K562 (cell line): ENCODE results near the gene PEBP1. TPM values are rescaled to one million over a fixed set of nuclear protein-coding genes. Genes with fewer than 3 reads are reported as not detected.

Experiments
- CHD1 ChIP-seq: fragments of 200-600 bp; sonication (generic); IDR thresholded peaks from one replicate; pipeline ENCODE4 v1.6.1; 2012; ENCODE audit warnings: mild to moderate bottlenecking, moderate library complexity, low read length, inconsistent platforms
- ETV6 ChIP-seq, 3 experiments: fragments of 150-350 bp in 1 of 3; sonication (generic) in 1 of 3; formaldehyde crosslinking in 1 of 3; IDR thresholded peaks; 2 replicates each; pipeline versions ENCODE4 v1.6.1 to v1.8.0; 2014 to 2022; ENCODE audit warnings: borderline replicate concordance in 2 of 3, low read depth in 2 of 3, antibody characterized with exemption in 1 of 3, low read length in 1 of 3, mild to moderate bottlenecking in 1 of 3, missing genetic modification reagents in 1 of 3
- FOXJ2 ChIP-seq: fragments of 200-800 bp; sonication (Bioruptor generic); IDR thresholded peaks from 2 replicates; pipeline ENCODE4 v1.6.1; 2016; ENCODE audit warnings: missing genetic modification characterization, missing compliant biosample characterization
- FOXM1 ChIP-seq, 2 experiments: fragments of 450-650 bp in 1 of 2; sonication (generic) in 1 of 2; formaldehyde crosslinking in 1 of 2; IDR thresholded peaks; 2 replicates each; pipeline versions ENCODE4 v1.6.1 to v1.9.0; 2017 to 2022; ENCODE audit warnings: low read depth in 2 of 2, mild to moderate bottlenecking in 2 of 2, missing genetic modification reagents in 1 of 2, moderate library complexity in 1 of 2
- HLTF ChIP-seq: fragments of 450-650 bp; IDR thresholded peaks from 2 replicates; pipeline ENCODE4 v1.6.1; 2016
- MCM3 ChIP-seq: fragments of 450-650 bp; IDR thresholded peaks from 2 replicates; pipeline ENCODE4 v1.6.1; 2016
- MTF1 ChIP-seq: fragments of 250-450 bp; sonication (Bioruptor Pico); IDR thresholded peaks from 2 replicates; pipeline ENCODE4 v1.9.0; 2021; ENCODE audit warnings: moderate library complexity, mild to moderate bottlenecking, inconsistent platforms, borderline replicate concordance
- NCOA4 ChIP-seq: fragments of 450-650 bp; IDR thresholded peaks from 2 replicates; pipeline ENCODE4 v1.6.1; 2018; ENCODE audit warnings: mild to moderate bottlenecking; ENCODE audit not compliant: partially characterized antibody
- PHF8 ChIP-seq: fragments of 200-600 bp; sonication (generic); IDR thresholded peaks from 2 replicates; pipeline ENCODE4 v1.6.1; 2012; ENCODE audit warnings: mixed run types, mild to moderate bottlenecking, inconsistent platforms, low read length, moderate library complexity, borderline replicate concordance
- SMAD1 ChIP-seq: fragments of 150-350 bp; IDR thresholded peaks from 2 replicates; pipeline ENCODE4 v1.6.1; 2014; ENCODE audit warnings: low read length, low read depth; ENCODE audit not compliant: partially characterized antibody
- SMC3 ChIP-seq: conservative IDR thresholded peaks from 2 replicates; pipeline ENCODE4 v1.6.1; 2011; ENCODE audit warnings: low read depth, low read length, improper control_type of control experiment; ENCODE audit not compliant: insufficient read depth
- TEAD1 ChIP-seq, 2 experiments: fragments of 450-650 bp in 1 of 2; sonication (generic) in 1 of 2; formaldehyde crosslinking; IDR thresholded peaks; 2 replicates each; pipeline versions ENCODE4 v1.4.0 to v1.8.0; 2020 to 2022; ENCODE audit warnings: mild to moderate bottlenecking in 2 of 2, missing genetic modification reagents in 1 of 2
- ZNF143 ChIP-seq: sonication (generic); formaldehyde crosslinking; IDR thresholded peaks from 2 replicates; pipeline ENCODE4 v1.9.0; 2022; ENCODE audit warnings: mild to moderate bottlenecking, missing genetic modification reagents
- polyA plus RNA-seq, 8 experiments: library from polyadenylated mRNA; depleted of rRNA in 4 of 8; stranded (reverse) in 5 of 8; unstranded in 3 of 8; fragments of >200 nt; fragmentation: Nextera tagmentation in 2 of 8; fragmentation: Illumina TruSeq in 1 of 8; extraction: Ambion mirVana in 2 of 8; extraction: Trizol in 1 of 8; gene quantifications; 2 replicates each; pipeline versions ENCODE4 v1.2.1 to v1.2.3, GENCODE V29; 2011 to 2014; ENCODE audit warnings: inconsistent platforms in 1 of 8, missing spikeins in 1 of 8
- total RNA-seq, 7 experiments: library from RNA; depleted of rRNA in 6 of 7; stranded (reverse); fragments of >200 nt in 6 of 7; fragmentation: Illumina TruSeq in 2 of 7; extraction: Trizol in 2 of 7; gene quantifications; 2 replicates each; pipeline versions ENCODE4 v1.2.1 to v1.2.3, GENCODE V29; 2011 to 2021; ENCODE audit warnings: low replicate concordance in 1 of 7
- TF ChIP-seq, protein P1 (sequence below): fragments of 450-650 bp; IDR thresholded peaks from 2 replicates; pipeline ENCODE4 v1.6.1; 2014; ENCODE audit warnings: low read depth, mild to moderate bottlenecking, moderate library complexity, borderline replicate concordance
- TF ChIP-seq, protein P2 (sequence below): conservative IDR thresholded peaks from 2 replicates; pipeline ENCODE4 v1.6.1; 2011; ENCODE audit warnings: low read depth, mild to moderate bottlenecking, low read length; ENCODE audit not compliant: control insufficient read depth
- TF ChIP-seq, protein P3 (sequence below): IDR thresholded peaks from 3 replicates; pipeline ENCODE4 v1.6.1; 2011; ENCODE audit warnings: borderline replicate concordance, mild to moderate bottlenecking, moderate library complexity; ENCODE audit not compliant: insufficient read length; ENCODE audit errors: extremely low read depth
- TF ChIP-seq, protein P4 (sequence below): fragments of 450-650 bp; IDR thresholded peaks from 2 replicates; pipeline ENCODE4 v1.6.1; 2016; ENCODE audit warnings: missing biosample characterization, missing genetic modification characterization

Gene PEBP1
- total and polyA plus RNA-seq, 9 of the 15 experiments (the other 6 are each of a cell fraction or from before 2014, with no cell fraction given), result 77.3 to 207 (median 153) TPM

DNA sequence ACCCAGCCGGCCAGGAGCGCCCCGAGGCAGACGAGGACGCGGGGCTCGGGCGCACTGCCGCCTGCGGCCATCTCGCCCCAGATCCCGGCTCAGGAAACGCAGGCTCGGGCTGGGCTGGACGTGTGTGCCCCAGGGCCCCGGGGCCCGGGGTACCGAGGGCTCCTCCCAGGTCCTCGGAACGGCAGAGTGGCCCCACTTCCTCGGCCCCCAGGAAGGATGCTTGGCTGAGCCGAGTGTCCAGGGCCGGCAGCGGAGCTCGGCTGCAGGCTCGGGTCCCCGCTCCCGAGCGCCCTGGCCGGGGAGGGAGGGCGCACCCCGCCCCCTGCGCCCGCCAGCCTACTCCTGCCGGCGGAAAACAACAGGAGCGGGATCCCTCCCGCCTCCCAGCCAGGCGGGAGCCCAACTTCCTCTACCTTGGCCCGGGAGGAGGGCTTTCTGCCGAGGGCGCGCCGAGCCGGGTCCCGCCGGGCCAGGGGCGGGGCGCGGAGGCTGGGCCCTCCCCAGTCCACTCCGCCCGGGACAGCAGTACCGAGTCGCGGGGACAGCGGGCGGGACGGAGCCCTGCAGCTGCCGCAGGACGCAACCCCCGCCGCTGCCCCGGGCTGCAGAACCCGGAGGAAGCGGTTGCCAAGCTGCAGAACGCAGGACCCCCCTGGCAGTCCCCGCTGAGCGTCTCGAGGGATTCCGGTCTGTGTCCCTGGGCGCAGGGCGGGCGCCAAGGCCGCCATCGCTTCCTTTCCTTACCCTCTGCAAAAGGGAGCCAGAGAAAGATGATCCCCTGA is 32.1 kb upstream of the PEBP1 start, which contains the start of gene VSIG10 (continued):
- TF ChIP-seq, protein P1, sequence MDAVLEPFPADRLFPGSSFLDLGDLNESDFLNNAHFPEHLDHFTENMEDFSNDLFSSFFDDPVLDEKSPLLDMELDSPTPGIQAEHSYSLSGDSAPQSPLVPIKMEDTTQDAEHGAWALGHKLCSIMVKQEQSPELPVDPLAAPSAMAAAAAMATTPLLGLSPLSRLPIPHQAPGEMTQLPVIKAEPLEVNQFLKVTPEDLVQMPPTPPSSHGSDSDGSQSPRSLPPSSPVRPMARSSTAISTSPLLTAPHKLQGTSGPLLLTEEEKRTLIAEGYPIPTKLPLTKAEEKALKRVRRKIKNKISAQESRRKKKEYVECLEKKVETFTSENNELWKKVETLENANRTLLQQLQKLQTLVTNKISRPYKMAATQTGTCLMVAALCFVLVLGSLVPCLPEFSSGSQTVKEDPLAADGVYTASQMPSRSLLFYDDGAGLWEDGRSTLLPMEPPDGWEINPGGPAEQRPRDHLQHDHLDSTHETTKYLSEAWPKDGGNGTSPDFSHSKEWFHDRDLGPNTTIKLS, result no peak
- TF ChIP-seq MTF1 (CRISPR knock-in tag) (no peak), PHF8 (peak; percentile 71; the same call in 1 of the 2 replicates), HLTF (no peak), FOXM1 (IDR thresholded peaks at IDR 0.05; ENCODE audit: low read depth) (no peak), FOXM1 (CRISPR knock-in tag; IDR thresholded peaks at IDR 0.05; ENCODE audit: low read depth) (no peak), CHD1 (peak; percentile 68), ZNF143 (CRISPR knock-in tag) (no peak), SMC3 (no peak), ETV6 (IDR thresholded peaks at IDR 0.05; ENCODE audit: borderline replicate concordance in 1 of 2, low read depth in 2 of 2, low read length in 1 of 2) (no peak), ETV6 (CRISPR knock-in tag; IDR thresholded peaks at IDR 0.05; ENCODE audit: borderline replicate concordance) (no peak), NCOA4 (no peak), TEAD1 (CRISPR knock-in tag; IDR thresholded peaks at IDR 0.05) (no peak), MCM3 (no peak), SMAD1 (no peak), FOXJ2 (tag) (no peak)
- TF ChIP-seq, protein P2, sequence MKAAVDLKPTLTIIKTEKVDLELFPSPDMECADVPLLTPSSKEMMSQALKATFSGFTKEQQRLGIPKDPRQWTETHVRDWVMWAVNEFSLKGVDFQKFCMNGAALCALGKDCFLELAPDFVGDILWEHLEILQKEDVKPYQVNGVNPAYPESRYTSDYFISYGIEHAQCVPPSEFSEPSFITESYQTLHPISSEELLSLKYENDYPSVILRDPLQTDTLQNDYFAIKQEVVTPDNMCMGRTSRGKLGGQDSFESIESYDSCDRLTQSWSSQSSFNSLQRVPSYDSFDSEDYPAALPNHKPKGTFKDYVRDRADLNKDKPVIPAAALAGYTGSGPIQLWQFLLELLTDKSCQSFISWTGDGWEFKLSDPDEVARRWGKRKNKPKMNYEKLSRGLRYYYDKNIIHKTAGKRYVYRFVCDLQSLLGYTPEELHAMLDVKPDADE, result no peak
- TF ChIP-seq, protein P3, sequence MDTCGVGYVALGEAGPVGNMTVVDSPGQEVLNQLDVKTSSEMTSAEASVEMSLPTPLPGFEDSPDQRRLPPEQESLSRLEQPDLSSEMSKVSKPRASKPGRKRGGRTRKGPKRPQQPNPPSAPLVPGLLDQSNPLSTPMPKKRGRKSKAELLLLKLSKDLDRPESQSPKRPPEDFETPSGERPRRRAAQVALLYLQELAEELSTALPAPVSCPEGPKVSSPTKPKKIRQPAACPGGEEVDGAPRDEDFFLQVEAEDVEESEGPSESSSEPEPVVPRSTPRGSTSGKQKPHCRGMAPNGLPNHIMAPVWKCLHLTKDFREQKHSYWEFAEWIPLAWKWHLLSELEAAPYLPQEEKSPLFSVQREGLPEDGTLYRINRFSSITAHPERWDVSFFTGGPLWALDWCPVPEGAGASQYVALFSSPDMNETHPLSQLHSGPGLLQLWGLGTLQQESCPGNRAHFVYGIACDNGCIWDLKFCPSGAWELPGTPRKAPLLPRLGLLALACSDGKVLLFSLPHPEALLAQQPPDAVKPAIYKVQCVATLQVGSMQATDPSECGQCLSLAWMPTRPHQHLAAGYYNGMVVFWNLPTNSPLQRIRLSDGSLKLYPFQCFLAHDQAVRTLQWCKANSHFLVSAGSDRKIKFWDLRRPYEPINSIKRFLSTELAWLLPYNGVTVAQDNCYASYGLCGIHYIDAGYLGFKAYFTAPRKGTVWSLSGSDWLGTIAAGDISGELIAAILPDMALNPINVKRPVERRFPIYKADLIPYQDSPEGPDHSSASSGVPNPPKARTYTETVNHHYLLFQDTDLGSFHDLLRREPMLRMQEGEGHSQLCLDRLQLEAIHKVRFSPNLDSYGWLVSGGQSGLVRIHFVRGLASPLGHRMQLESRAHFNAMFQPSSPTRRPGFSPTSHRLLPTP, result no peak
- TF ChIP-seq, protein P4, sequence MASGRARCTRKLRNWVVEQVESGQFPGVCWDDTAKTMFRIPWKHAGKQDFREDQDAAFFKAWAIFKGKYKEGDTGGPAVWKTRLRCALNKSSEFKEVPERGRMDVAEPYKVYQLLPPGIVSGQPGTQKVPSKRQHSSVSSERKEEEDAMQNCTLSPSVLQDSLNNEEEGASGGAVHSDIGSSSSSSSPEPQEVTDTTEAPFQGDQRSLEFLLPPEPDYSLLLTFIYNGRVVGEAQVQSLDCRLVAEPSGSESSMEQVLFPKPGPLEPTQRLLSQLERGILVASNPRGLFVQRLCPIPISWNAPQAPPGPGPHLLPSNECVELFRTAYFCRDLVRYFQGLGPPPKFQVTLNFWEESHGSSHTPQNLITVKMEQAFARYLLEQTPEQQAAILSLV (tag), result no peak
